ENCODE data around the gene CLIP2. TPM values are rescaled to one million over a fixed set of nuclear protein-coding genes. Genes with fewer than 3 reads are reported as not detected.
"Not testable (repeated sequence)": the region's sequence is repeated elsewhere in the genome, so short reads cannot be mapped to it uniquely, and the experiment has no call there.

Gene CLIP2
- total RNA-seq, 1 donor from 2014 or later = 24.3 TPM

- intact Hi-C loops (cut with DNase I) = no loop called here
- TF ChIP-seq POLR2A (IDR thresholded peaks at IDR 0.05) = no peak
- no peak for TF ChIP-seq POLR2AphosphoS5 (IDR thresholded peaks at IDR 0.05; ENCODE audit: insufficient read depth in 1 of 2, low read depth in 1 of 2)
- TF ChIP-seq CTCF (IDR thresholded peaks at IDR 0.05) = no peak
- peaks cover 0 to 3% of the 10 kb centered on the region in 2 donors for H3K36me3 ChIP-seq
- H3K4me1 ChIP-seq = no peaks in the 10 kb centered on the region
- H3K27ac ChIP-seq = no peak overlapping the region
- no peaks in the 10 kb centered on the region for H3K9me3 ChIP-seq
- no peak overlapping the region for H3K4me3 ChIP-seq
- no peaks in the 10 kb centered on the region for H3K27me3 ChIP-seq
- DNase-seq (ENCODE audit: extremely low spot score in 2 of 2) = no peak
These were observed 120.4 kb downstream of the CLIP2 start for GRCh38 chr7:74409571-74409970.

DNA sequence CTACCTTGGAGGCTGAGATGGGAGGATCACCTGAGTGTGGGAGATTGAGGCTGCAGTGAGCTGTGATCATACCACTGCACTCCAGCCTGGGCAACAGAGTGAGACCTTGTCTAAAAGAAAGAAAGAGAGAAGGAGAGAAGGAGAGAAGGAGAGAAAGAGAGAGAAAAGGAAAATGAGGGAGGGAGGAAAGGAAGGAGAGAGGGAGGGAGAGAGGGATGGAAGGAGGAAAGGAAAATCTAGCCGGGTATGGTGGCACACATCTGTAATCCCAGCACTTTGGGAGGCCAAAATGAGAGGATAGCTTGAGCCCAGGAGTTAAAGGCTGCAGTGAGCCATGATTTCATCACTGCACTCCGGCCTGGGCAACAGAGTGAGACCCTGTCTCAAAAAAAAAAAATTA lies 121.6 kb downstream of the CLIP2 start:
- TF ChIP-seq CTCF (IDR thresholded peaks at IDR 0.05) (no peak), POLR2AphosphoS5 (IDR thresholded peaks at IDR 0.05; ENCODE audit: insufficient read depth in 1 of 2, low read depth in 1 of 2) (no peak), POLR2A (IDR thresholded peaks at IDR 0.05) (no peak)
- no peak for DNase-seq (ENCODE audit: extremely low spot score in 2 of 2)
- H3K4me3 ChIP-seq = no peak overlapping the region
- no peaks in the 10 kb centered on the region for H3K4me1 ChIP-seq
- no peaks in the 10 kb centered on the region for H3K27me3 ChIP-seq
- H3K36me3 ChIP-seq = no peaks in the 10 kb centered on the region
- no peak overlapping the region for H3K27ac ChIP-seq
- no peaks in the 10 kb centered on the region for H3K9me3 ChIP-seq
- intact Hi-C loops (cut with DNase I) = no loop called here

- intact Hi-C loops (cut with DNase I) = not testable (repeated sequence)
These were observed 122.4 kb downstream of the CLIP2 start for GRCh38 chr7:74411571-74411970.

GRCh38 chr7:74412056-74412455 lies 122.8 kb downstream of the CLIP2 start:
- intact Hi-C loops (cut with DNase I) = no loop called here
- no peak for DNase-seq (ENCODE audit: extremely low spot score in 2 of 2)

More at GRCh38 chr7:74411571-74411970, 122.4 kb downstream of the CLIP2 start:
- not testable (repeated sequence) for H3K36me3 ChIP-seq; H3K9me3 ChIP-seq; H3K27ac ChIP-seq; H3K27me3 ChIP-seq; DNase-seq (ENCODE audit: extremely low spot score in 2 of 2); H3K4me3 ChIP-seq; H3K4me1 ChIP-seq

GRCh38 chr7:74412603-74413002 lies 123.4 kb downstream of the CLIP2 start:
- Histone ChIP-seq H3K9me3 (no peaks in the 10 kb centered on the region), H3K4me1 (peaks cover 6% of the 10 kb centered on the region), H3K27me3 (no peaks in the 10 kb centered on the region), H3K4me3 (no peak overlapping the region), H3K36me3 (no peaks in the 10 kb centered on the region), H3K27ac (no peak overlapping the region)
- intact Hi-C loops (cut with DNase I) = no loop called here
- TF ChIP-seq POLR2AphosphoS5 (IDR thresholded peaks at IDR 0.05; ENCODE audit: insufficient read depth in 1 of 2, low read depth in 1 of 2) (no peak), CTCF (IDR thresholded peaks at IDR 0.05) (no peak), POLR2A (IDR thresholded peaks at IDR 0.05) (no peak)
- DNase-seq (ENCODE audit: extremely low spot score in 2 of 2) = no peak

More at GRCh38 chr7:74412056-74412455, 122.8 kb downstream of the CLIP2 start:
- H3K36me3 ChIP-seq = no peaks in the 10 kb centered on the region
- H3K4me1 ChIP-seq = peaks cover under 1% of the 10 kb centered on the region
- H3K4me3 ChIP-seq = no peak overlapping the region
- H3K27ac ChIP-seq = no peak overlapping the region
- TF ChIP-seq POLR2A (IDR thresholded peaks at IDR 0.05) = no peak
- no peak for TF ChIP-seq POLR2AphosphoS5 (IDR thresholded peaks at IDR 0.05; ENCODE audit: insufficient read depth in 1 of 2, low read depth in 1 of 2)
- TF ChIP-seq CTCF (IDR thresholded peaks at IDR 0.05) = no peak
- no peaks in the 10 kb centered on the region for H3K9me3 ChIP-seq
- no peaks in the 10 kb centered on the region for H3K27me3 ChIP-seq

DNA sequence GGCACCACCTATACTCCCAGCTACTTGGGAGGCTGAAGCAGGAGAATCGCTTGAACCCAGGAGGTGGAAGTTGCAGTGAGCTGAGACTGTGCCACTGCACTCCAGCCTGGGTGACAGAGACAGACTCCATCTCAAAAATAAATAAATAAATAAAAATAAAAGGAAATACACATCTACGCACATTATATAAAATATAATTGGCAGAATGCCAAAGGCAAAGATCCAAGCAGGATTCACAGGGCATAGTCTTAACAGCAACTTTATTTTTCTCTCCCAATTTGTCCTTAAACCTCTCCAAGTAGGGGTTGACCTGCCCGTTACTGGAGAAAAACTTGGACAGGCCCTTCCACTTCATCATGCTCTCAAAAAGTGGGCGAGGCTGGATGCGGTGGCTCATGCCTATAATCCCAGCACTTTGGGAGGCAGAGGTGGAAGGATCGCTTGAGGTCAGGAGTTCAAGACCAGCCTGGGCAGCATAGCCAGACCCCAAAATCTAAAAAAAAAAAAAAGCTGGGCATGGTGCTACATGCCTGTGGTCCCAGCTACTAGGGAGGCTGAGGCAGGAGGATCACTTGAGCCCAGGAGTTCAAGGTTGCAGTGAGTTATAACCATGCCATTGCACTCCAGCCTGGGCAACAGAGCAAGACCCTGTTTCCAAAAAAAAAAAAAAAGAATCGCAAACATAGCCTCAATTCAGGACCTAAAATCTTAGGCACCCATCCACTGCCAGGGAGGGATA lies 125.6 kb downstream of the CLIP2 start:
- H3K27ac ChIP-seq; H3K4me1 ChIP-seq; H3K36me3 ChIP-seq; intact Hi-C loops (cut with DNase I); H3K9me3 ChIP-seq; DNase-seq (ENCODE audit: extremely low spot score in 2 of 2); H3K4me3 ChIP-seq; H3K27me3 ChIP-seq: not testable (repeated sequence)

Measured in vagina (tissue), 2 donors.